NCI-H146 (cell line): ENCODE results near the gene FGF5.
"Not testable (repeated sequence)": the region's sequence is repeated elsewhere in the genome, so short reads cannot be mapped to it uniquely, and the experiment has no call there.

ENCODE experiments used
- DNase-seq: peaks from one replicate; lab custom pipeline; 2025; lab: John Stamatoyannopoulos, UW

Gene FGF5

GRCh38 chr4:80254114-80254513 is 12.3 kb upstream of the FGF5 start:
- DNase-seq = no peak

GRCh38 chr4:80255329-80256095 is 11.0 kb upstream of the FGF5 start:
- DNase-seq = peak; percentile 10

- no peak for DNase-seq
Observed at GRCh38 chr4:80257851-80258250, 8.6 kb upstream of the FGF5 start.

- peak; percentile 94 for DNase-seq
Observed at GRCh38 chr4:80259012-80259411, 7.5 kb upstream of the FGF5 start.

- no peak for DNase-seq
Observed at GRCh38 chr4:80259817-80260216, 6.6 kb upstream of the FGF5 start.

- DNase-seq = no peak
Observed at GRCh38 chr4:80261989-80262600, 4.4 kb upstream of the FGF5 start.

- DNase-seq = no peak
Observed at GRCh38 chr4:80263541-80264351, 2.7 kb upstream of the FGF5 start.

- DNase-seq = no peak
Observed at GRCh38 chr4:80264352-80264647, 2.2 kb upstream of the FGF5 start.

GRCh38 chr4:80264825-80265224 is 1.6 kb upstream of the FGF5 start:
- no peak for DNase-seq

- DNase-seq = peak; percentile 72
Observed at GRCh38 chr4:80265571-80266252, 752 bp upstream of the FGF5 start.

GRCh38 chr4:80266902-80267380 is 477 bp downstream of the FGF5 start:
- peak; percentile 72 for DNase-seq

GRCh38 chr4:80268081-80268823 is 1.8 kb downstream of the FGF5 start:
- no peak for DNase-seq

GRCh38 chr4:80268936-80269335 is 2.5 kb downstream of the FGF5 start:
- no peak for DNase-seq

GRCh38 chr4:80270321-80270720 is 3.9 kb downstream of the FGF5 start:
- DNase-seq = no peak

GRCh38 chr4:80270868-80271267 is 4.4 kb downstream of the FGF5 start:
- DNase-seq = no peak

- DNase-seq = no peak
Observed at GRCh38 chr4:80271801-80272200, 5.3 kb downstream of the FGF5 start.

- no peak for DNase-seq
Observed at GRCh38 chr4:80276931-80277330, 10.5 kb downstream of the FGF5 start.

GRCh38 chr4:80279751-80280150 is 13.3 kb downstream of the FGF5 start:
- no peak for DNase-seq

GRCh38 chr4:80286451-80286850 is 20.0 kb downstream of the FGF5 start:
- no peak for DNase-seq

- DNase-seq = not testable (repeated sequence)
Observed at GRCh38 chr4:80290665-80291064, 24.2 kb downstream of the FGF5 start.

- no peak for DNase-seq
Observed at GRCh38 chr4:80294206-80294605, 27.7 kb downstream of the FGF5 start.

GRCh38 chr4:80295336-80295735 is 28.9 kb downstream of the FGF5 start:
- DNase-seq = peak; percentile 29
